Activated T-cell treated with anti-CD3 and anti-CD28 coated beads, Interleukin-2, amount 50 U/mL, for 1 hour (primary cell): ENCODE data around the gene HNMT.
"Not testable (repeated sequence)": the region's sequence is repeated elsewhere in the genome, so short reads cannot be mapped to it uniquely, and the experiment has no call there.

Experiments
- DNase-seq: peaks from one replicate; pipeline ENCODE4 v3.0.0-alpha.2; 2020

The HNMT gene

DNA sequence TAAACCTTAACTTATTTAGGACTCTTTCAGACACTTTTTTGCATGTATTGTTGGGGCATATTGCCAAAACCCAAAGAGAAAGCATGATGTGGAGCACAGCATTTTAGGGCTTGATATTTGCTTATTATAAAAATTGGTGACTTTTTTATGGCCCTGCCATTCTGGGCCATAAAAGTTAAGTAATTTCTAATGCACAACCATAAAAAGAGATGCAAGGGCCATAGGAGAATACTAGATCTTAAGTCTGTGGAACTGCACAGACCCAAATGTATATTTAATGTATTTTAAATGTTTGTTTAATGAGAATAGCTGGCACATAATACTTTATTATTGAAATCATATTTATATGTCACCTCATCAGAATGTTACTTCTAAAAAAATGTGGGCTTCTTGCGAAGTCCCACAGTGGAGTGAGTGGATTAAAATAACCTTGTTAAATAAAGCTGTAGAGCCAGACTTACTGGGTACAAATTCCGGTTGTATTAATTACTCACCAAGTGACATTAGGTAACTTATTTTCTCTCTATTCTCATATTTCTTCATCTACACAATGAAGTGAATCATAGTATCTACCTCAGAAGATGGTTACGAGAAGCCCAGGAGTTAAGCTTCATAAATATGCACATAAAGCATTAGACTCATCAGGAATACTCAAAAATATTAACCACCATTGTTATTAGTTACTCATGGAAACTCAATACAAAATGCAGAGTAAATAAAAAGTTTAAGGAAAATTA is 52.2 kb downstream of the HNMT start:
- DNase-seq, result no peak

DNA sequence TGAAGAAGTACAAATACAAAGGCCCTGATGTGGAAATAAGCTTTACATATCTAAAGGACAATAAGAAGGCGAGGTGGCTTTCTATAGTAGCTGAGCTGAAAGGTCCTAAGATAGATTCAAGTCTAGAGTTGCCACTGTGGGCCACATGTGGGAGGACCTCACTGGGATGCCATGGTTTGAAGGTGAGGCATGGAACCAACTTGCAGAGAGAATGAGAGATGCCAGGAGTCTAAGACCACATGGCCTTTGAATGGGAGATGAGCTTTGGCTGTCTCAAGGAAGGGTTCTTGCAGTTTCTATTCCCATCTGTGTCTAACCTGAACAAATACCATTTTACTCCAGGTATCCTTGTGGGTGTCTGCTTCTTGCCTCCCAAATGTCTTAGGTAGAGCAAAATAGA is 53.6 kb downstream of the HNMT start:
- no peak for DNase-seq

DNA sequence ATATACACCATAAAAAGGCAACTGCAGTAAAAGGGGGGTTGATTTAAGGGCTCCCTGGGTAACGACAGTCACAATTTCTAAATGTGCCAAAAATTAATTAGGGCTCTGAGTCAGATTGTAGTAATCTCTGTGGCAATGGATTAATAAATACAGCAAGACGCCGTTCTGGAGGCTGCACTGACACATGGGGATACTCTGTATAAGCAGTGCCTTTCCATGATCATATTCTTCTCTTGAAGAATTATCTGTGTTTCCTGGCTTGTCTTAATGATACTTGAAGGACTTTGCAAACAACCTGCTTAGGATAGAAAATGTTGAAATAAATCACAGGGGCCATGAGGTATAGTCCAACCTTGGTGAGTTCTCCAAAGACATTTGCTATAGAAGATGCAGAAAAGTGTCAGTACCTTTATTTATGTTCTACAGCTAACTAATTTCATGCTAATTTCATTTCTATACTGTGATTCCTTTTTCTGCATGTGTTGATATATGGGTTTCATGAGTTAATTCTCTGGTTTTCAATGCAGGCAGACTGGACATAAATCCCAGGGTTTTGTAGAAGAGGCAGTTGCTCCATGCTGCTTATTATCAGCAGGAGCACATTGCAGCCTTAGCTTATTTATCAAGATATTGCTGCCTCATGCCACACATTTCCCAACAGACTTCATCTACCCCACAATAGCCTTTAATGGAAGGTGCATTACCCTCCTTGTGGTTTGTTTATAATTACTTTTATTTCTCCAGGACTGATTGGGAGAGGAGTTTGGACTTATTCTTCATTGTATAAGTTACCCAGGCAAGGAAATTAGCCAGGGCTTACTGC is 54.8 kb downstream of the HNMT start:
- no peak for DNase-seq

DNA sequence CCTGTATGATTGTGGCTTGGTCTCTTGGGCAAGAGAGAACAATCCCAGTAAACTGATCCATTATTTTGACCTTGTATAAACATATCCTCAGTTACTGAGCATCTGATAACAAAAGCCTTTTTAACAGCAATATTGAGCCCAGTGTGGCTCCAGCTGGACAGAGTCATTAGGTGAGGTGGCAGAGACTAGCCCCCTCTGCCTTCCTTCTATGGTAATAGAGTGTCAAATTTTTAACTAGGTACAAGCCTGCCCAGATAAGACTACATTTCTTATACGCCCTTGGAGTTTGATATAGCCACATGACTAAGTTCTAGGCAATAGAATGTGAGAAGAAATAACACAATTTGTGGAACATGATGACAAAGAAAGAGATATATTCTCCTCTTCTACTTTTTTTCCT is 56.2 kb downstream of the HNMT start:
- no peak for DNase-seq

DNA sequence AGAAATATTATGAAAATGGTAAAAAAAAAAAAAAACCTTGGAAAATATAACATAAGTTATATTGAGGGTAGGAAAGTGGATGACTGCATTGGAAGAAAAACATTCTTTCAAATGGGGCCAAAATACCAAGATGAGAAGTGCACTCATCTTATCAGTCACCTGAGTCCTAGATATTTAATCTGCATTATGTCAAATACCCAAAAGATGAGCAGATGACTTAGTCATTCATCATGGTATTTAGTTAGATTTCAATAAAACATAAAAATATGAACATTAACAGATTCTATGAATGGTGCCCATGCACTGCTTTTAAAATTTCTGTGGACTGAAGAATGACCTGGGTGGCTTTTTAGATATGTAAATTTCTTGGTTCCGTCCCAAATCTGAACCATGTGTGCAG is 56.9 kb downstream of the HNMT start:
- DNase-seq, result no peak

DNA sequence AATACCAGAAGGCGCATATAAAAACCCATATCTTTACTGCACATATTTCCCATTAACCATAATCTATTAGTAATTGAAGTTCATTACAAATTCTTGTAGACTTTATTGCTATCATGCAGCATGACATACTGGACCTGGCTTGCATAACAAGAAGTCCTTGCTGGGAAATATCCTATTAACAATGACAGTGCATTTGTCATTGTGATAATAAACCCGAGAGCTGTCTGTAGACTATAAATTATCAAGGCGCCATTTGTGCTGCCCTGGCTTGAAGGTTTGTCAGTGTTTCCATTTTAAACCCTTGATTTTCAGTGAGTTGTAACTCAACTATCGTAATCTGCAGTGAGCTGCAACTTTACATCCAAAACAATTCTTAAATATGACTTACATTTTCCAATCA is 59.0 kb downstream of the HNMT start:
- DNase-seq, result no peak

DNA sequence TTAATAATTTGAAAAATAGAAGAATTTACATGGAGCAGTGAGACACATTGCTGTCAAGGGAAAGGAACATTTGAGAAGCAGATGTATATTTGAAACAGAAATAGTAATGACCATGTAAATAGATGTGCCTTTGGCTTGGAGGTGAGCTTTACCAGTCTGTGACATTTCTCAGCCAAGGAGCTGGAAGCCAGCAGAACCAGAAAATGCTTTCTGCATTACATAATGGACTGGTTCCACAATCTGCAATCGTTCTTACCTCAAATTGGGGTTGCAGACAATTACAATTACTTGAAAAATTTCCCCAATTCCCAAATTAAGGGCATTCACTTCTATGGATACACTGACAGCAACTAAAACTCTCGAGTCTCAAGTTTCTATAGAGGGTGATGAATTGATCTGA is 59.7 kb downstream of the HNMT start:
- no peak for DNase-seq

DNA sequence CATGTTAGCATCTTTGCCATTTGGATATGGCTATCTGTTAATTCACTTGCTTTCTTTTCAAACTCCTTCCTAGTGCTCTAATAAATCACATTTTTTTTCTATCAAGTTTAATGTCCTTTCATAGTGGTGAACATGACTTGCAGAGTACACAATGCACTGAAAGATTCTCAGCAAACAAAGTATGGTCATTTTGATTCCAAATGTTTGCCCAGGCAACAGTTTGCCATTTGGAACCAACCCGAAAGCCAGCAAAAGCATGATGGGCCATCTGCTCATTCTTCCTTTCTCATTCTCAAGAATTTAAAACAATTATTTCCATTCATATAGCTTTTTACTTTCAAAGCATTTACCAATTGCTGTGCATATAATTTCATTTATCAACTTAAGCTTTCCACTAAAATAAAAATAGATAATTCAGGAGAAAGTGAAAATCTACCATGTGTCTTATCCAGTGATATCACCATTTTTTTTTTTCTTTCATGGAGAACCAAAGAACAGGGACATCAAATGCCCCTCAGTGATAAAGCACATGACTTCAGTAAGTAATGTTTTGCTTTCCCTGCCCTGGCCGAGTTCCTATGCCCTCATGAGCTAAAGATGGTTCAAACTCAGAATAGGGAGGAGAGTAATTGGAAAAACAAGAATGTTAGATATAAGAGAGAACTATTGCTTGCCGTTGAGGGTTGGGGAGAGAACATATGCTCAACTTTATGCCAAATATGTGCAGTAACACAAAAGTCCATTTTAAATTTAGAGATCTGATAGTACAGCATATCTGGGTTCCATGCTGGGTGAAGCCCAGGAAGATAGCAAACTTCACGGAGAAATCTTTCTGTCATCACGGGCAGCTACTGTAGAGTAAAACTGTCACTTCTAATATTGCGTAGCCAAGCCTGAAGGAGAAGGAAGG is 62.1 kb downstream of the HNMT start:
- no peak for DNase-seq

DNA sequence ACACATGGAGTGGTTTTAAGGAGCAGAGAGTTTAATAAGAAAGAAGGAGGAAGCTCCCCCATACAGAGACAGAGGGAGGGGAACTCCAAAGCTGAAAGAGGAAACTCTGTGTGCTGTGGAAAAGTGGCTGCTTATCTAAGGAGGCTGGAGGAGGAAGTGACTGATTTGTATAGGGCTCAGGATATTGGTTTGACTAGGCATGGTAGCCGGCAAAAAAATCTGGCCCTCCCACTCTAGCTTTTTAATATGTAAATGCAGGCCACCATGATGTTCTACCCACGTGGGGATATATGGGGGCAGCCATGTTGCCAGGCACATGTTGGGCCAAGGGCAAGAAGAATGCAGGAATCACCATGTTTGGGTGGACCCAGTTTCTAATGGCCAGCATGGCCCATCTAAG is 64.3 kb downstream of the HNMT start:
- DNase-seq, result no peak

DNA sequence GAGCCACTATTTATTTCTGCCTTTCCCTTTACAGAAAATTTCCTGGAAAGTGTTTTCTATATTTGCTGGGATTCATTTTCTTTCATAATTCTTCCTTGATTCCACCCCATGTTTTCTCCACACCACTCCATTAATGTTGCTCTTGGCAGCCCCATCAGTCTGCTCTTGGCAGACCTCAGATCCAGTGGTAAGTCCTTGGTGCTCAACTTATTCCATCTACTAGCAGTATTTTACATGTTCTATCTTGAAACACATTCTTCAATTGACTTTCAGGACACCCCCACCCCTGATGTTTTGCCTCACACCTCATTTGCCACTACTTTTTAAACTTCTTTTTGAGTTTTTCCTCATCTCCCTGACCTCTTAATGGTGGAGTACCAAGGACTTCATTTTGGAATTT is 65.0 kb downstream of the HNMT start:
- no peak for DNase-seq

DNA sequence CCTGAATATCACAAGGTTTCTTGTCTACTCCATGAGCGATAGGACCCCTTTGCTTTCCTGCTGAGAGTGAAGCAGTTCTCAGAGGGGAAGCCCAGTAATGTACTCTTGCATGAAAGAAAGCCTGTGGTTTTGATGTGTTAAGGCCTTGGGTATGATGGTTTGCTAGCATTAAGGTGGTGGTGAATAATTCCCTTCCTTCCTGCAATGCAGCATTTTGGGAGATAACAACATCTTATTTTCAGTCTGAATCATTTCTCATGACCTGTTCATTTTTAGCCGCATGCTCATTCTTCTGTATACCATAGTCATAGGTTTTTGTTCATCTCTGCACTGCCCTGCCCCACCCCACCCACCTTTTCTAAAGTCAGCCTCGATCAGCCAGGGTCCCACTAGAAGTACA is 66.2 kb downstream of the HNMT start:
- DNase-seq, result no peak

DNA sequence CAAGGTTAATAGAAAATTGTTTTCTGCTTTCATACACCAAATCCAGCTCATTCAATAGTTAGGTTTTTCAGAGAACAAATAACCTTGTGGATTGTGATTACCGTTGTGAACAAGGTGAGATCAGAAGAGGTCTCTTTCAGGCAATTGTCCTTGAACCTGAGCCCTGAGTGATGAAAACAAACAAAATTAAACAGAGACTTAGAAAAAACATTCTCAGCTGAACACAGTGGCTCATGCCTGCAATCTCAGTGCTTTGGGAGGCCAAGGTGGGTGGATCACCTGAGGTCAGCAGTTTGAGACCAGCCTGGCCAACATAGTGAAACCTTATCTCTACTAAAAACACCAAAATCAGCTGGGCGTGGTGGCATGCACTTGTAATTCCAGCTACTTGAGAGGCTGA is 68.1 kb downstream of the HNMT start:
- no peak for DNase-seq

DNA sequence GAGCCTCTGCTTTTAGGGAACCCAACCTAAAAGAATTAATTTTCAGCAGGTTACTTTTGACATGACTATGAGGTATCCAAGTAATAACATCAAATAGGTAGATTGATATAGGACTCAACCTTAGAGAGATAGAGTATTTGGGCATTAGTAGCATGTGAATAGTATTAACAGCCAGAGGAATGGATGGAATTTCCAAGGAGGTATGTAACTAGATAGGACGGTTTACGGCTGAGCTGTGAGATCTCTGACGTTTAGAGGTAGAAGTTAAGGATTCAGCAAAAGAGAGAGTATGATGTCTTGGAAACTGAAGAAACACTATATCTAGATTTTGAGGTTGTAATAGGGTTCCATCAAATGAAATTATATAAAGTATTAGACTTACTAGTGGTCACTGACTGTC is 70.3 kb downstream of the HNMT start:
- no peak for DNase-seq

DNA sequence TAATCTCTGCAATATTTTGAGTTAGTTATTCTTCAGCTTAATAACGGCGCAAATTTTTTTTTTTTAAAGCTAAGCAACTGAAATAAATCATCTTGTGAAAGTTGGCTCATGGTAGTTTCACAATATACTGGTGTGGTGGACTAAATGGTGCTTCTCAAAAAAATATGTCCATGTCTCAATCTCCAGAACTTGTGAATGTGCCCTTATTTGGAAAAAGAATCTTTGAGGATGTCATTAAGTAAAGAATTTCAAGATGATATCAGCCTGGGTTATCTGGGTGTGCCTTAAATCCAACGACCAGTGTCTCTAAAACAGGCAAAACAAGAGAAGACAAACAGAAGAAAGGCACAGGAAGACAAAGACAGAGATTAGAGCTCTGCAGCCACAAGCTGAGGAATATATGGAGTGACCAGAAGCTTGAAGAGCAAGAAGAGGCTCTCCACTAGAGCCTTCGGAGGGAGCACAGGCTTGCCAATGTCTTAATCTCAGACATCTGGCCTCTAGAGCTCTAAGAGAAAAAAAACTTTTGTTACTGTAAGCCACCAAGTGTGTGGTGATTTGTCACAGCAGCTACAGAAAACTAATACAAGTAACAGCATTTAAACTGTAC is 71.4 kb downstream of the HNMT start:
- no peak for DNase-seq

DNA sequence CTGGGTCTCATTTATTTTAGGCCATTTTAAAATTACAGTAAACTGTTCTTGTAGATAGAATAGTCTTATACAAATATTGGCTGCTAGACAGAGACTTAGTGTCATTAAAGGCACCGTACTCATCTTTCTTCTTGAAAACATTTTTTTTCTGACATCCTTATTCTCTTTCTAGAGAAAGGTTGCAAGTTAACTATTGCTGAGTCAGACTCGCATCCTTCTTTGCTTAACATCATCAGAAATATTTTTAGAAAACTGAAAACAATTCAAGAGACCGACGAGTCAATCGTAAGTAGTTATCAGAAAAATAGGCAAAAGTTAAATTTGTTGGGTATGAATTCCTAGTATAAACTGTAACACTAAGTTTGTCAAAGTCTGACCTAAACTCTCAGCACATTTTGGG is 72.2 kb downstream of the HNMT start:
- DNase-seq, result no peak

DNA sequence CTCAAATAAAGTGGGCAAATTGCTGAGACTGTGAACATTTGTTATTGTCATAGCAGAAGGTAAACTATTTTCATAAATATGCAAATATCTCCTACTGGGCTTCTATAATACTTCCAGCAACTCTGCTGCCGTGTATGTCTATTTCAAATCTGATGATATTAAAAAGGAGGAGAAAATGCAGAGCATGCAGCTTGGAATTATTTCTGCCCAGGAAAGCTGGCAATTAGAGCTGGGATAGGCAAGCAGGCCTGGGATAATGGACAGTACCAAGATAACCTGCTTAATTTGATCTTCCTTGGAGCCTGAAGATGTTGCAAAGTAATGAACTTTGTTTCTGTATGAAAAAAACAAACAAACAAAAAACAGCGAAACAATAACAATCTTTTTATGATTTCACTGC is 72.8 kb downstream of the HNMT start:
- no peak for DNase-seq

DNA sequence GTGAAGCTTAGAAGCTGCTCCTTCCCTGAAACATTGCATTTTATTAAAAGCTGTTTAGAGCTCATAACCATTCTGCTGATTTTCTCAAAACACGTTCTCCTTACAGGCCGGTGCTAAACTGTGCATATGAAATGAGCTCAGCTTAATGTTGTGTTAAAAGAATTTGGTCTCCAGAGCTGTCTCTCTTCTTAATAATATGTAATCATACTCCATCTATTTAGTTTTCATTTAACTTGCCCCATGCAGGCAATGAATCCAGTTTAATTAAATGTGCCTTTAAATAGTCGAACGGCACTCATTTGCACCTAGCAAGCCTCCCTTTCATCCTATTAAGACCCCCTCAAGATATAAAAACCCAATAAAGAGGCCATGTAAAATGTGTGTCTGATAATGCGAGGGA is 76.3 kb downstream of the HNMT start:
- no peak for DNase-seq

DNA sequence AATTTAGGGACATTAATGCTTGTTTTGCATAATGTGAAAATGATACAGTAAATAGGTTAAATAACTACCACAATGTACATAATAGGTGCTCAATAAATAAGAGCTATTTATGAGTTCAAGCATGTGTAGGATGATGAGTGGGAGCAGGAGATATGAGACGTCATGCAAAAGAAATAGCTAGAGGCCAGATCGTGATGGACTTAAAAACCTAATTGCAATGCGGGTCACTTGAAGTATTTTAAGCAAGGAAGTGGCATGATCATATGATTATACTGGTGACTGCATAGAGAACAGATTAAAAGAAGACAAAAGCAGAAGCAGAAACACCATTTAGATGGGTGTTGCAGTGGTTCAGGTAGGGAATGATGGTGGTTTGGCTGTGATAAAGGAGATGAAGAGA is 78.0 kb downstream of the HNMT start:
- no peak for DNase-seq

DNA sequence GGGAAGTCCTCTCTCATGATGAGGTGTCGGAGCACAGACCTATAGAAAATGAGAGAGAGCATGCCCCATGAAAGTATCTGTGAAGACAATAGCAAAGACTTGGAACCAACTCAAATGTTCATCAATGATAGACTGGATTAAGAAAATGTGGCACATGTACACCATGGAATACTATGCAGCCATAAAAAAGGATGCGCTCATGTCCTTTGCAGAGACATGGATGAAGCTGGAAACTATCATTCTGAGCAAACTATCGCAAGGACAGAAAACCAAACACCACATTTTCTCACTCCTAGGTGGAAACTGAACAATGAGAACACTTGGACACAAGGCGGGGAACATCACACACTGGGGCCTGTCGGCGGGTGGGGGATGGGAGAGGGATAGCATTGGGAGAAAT is 79.3 kb downstream of the HNMT start:
- DNase-seq, result not testable (repeated sequence)

DNA sequence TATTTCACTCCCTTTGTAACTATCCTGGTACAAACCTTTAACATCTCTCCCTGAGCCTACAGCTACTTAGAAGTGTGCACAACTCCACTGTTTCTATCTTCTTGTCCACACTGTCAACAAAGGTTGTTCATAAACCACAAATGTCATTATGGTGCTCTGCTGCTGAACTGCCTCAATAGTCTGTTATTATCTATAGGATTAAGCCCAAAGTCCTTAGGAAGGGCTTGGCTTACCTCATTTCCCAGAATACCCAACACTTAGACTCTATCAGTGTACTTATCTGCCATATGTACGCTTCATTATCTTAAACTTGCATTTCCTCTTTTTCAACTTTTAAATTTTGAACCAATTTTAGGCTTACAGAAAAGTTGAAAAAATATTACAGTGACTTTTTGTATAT is 94.2 kb downstream of the HNMT start:
- no peak for DNase-seq

DNA sequence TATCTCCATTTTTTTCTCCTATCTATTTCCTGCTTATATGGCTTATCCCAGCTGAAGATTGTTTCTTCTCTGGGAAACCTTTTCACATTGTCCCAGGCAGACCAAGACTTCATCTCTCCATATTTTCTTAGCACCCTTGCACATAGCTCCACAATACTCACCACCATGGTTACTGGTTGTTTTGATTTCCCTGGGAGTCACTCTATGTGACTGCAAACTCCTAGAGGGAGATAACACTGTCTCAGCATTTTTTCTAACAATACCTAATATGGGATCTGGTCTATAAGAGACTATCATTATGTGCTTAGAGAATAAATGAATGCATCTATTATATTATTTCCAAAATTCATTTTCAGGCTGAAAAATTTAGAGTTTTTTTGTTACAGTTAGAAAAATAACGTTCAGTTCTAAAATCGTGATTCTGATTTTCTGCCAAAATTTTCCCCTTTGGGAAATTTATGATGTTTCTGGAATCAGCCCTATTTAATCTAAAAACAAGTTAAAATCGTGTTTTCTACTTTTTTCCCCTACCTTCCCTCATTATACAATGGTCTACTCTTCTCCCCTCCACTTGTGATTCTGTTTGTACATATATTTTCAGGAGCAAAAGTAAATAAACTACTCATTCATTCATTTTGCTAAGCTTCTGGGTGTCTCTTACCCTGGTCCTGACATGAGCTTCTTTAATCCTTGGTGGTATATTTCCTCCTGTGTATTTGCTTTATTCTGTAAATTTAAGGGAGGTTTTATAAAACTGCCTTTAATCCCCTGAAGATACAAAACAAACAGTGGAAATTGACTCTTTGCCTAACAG is 95.4 kb downstream of the HNMT start:
- no peak for DNase-seq

DNA sequence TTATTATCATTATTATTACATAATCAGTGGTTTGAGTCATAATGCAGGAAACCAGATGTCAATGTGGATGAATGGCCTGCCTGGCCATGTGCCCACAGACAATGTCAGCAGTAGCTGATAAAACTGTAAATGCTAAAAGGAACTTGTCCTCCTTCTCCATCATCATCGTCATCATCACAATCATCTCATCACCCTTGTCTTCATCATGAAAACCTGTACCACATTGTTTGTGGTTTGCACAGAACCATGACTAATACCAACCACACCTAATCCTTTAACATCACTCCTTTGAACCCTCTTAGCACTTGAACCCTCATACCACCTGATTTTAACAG is 96.0 kb downstream of the HNMT start:
- no peak for DNase-seq
